ENCODE data around the gene DHH. TPM values are rescaled to one million over a fixed set of nuclear protein-coding genes. Genes with fewer than 3 reads are reported as not detected.

Gene DHH
- total RNA-seq, 2 donors from 2014 or later, result 1.2 to 2.4 TPM

DNA sequence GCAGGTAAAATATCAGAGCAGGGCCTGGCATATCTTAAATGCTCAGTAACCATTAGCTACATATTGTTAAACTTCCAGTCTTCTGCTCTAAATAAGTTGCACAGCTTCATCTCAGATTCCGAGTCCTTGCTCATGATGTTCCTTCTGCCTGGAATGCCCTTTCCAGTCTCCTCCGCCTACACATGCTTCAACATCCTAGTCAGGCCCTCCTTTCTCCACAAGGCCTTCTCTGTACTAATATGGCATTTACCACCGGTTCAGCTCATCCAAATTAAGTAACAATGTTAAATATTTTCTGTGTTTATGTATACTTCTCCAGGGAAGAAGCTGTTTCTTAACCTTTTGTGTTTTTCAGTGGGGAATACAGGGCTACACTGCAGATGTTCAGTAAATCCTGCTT, 8.5 kb downstream of the DHH start:
- no peak overlapping the region for H3K4me3 ChIP-seq
- no peaks in the 10 kb centered on the region for H3K27me3 ChIP-seq (replicated peaks; ENCODE audit: insufficient read depth)
- H3K4me1 ChIP-seq (ENCODE audit: control insufficient read depth in 1 of 2, low read depth in 2 of 2), result peaks cover 11 to 21% of the 10 kb centered on the region in 2 donors
- no peak for DNase-seq (ENCODE audit: low spot score)
- H3K9me3 ChIP-seq, result no peaks in the 10 kb centered on the region
- no peaks in the 10 kb centered on the region for H3K36me3 ChIP-seq
- ATAC-seq (ENCODE audit: insufficient number of reproducible peaks, low FRiP score, low read depth), result no peak
- H3K27ac ChIP-seq, result no peak overlapping the region
- TF ChIP-seq, protein P1, sequence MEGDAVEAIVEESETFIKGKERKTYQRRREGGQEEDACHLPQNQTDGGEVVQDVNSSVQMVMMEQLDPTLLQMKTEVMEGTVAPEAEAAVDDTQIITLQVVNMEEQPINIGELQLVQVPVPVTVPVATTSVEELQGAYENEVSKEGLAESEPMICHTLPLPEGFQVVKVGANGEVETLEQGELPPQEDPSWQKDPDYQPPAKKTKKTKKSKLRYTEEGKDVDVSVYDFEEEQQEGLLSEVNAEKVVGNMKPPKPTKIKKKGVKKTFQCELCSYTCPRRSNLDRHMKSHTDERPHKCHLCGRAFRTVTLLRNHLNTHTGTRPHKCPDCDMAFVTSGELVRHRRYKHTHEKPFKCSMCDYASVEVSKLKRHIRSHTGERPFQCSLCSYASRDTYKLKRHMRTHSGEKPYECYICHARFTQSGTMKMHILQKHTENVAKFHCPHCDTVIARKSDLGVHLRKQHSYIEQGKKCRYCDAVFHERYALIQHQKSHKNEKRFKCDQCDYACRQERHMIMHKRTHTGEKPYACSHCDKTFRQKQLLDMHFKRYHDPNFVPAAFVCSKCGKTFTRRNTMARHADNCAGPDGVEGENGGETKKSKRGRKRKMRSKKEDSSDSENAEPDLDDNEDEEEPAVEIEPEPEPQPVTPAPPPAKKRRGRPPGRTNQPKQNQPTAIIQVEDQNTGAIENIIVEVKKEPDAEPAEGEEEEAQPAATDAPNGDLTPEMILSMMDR (IDR thresholded peaks at IDR 0.05), result no peak

DNA sequence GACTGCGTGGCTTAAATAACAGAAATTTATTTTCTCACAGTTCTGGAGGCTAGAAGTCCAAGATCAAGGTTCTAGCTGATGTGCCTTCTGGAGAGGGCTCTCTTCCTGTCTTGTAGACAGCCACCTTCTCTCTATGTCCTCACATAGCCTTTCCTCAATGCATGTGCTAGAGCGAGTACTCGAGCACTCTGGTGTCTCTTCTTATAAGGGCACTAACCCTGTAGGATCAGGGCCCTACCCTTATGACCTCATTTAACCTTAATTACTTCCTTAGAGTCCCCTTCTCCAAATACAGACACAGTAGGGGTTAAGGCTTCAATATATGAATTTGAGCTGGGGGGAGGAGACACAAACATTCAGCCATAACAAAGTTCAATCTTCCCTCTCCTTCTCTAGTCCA, 10.2 kb downstream of the DHH start:
- no peak overlapping the region for H3K27ac ChIP-seq

GRCh38 chr12:49079793-49080192, 14.8 kb downstream of the DHH start:
- Histone ChIP-seq H3K36me3 (no peaks in the 10 kb centered on the region), H3K4me3 (no peak overlapping the region), H3K9me3 (no peaks in the 10 kb centered on the region), H3K4me1 (ENCODE audit: control insufficient read depth in 1 of 2, low read depth in 2 of 2) (no peaks in the 10 kb centered on the region), H3K27ac (no peak overlapping the region), H3K27me3 (replicated peaks; ENCODE audit: insufficient read depth) (no peaks in the 10 kb centered on the region)
- TF ChIP-seq, protein P1 (IDR thresholded peaks at IDR 0.05), result no peak
- ATAC-seq (ENCODE audit: insufficient number of reproducible peaks, low FRiP score, low read depth), result no peak
- DNase-seq (ENCODE audit: low spot score), result no peak

More for the DNA sequence above, 10.2 kb downstream of the DHH start:
- Histone ChIP-seq H3K4me3 (no peak overlapping the region), H3K9me3 (no peaks in the 10 kb centered on the region), H3K36me3 (no peaks in the 10 kb centered on the region), H3K4me1 (ENCODE audit: control insufficient read depth in 1 of 2, low read depth in 2 of 2) (peaks cover 0 to 6% of the 10 kb centered on the region in 2 donors), H3K27me3 (replicated peaks; ENCODE audit: insufficient read depth) (no peaks in the 10 kb centered on the region)
- DNase-seq (ENCODE audit: low spot score) (no peak), ATAC-seq (ENCODE audit: insufficient number of reproducible peaks, low FRiP score, low read depth) (no peak)
- TF ChIP-seq, protein P1 (IDR thresholded peaks at IDR 0.05), result no peak

- TF ChIP-seq, protein P1 (IDR thresholded peaks at IDR 0.05), result no peak
- Histone ChIP-seq H3K4me3 (no peak overlapping the region), H3K36me3 (no peaks in the 10 kb centered on the region), H3K9me3 (no peaks in the 10 kb centered on the region), H3K4me1 (ENCODE audit: control insufficient read depth in 1 of 2, low read depth in 2 of 2) (peaks cover 9 to 12% of the 10 kb centered on the region in 2 donors), H3K27me3 (replicated peaks; ENCODE audit: insufficient read depth) (no peaks in the 10 kb centered on the region), H3K27ac (no peak overlapping the region)
- DNase-seq (ENCODE audit: low spot score) (no peak), ATAC-seq (ENCODE audit: insufficient number of reproducible peaks, low FRiP score, low read depth) (no peak)
Observed at GRCh38 chr12:49070971-49071370, 23.6 kb downstream of the DHH start.

- peak within 1 kb of the TSS in 1 of 2 donors; percentile 52 for H3K27ac ChIP-seq
- DNase-seq (ENCODE audit: low spot score), result peak; percentile 95
Observed at GRCh38 chr12:49069507-49070346, 24.9 kb downstream of the DHH start, which contains the start of gene RHEBL1. TSS of gene RHEBL1 (minus strand) at chr12:49069979. CDS start at chr12:49069785, 194 bp downstream.

More at GRCh38 chr12:49069507-49070346, 24.9 kb downstream of the DHH start, which contains the start of gene RHEBL1:
- TF ChIP-seq, protein P1 (IDR thresholded peaks at IDR 0.05), result no peak
- peak; percentile 98 for ATAC-seq (ENCODE audit: insufficient number of reproducible peaks, low FRiP score, low read depth)
- no peaks in the 10 kb centered on the region for H3K27me3 ChIP-seq (replicated peaks; ENCODE audit: insufficient read depth)
- no peaks in the 10 kb centered on the region for H3K36me3 ChIP-seq
- H3K9me3 ChIP-seq, result no peaks in the 10 kb centered on the region
- H3K4me1 ChIP-seq (ENCODE audit: control insufficient read depth in 1 of 2, low read depth in 2 of 2), result peaks cover 9 to 12% of the 10 kb centered on the region in 2 donors
- H3K4me3 ChIP-seq, result peak within 1 kb of the TSS; percentile 86
